Loucy (cell line): ENCODE results near the gene ZDHHC14.

Source experiments
- H2AFZ ChIP-seq: fragments of 200-600 bp; sonication (generic); 2 replicates; pipeline ENCODE4 v1.6.0; 2016; ENCODE audit warnings: antibody characterized with exemption, mild to moderate bottlenecking, low read length, moderate library complexity
- H3F3A ChIP-seq: fragments of 200-600 bp; 2 replicates; pipeline ENCODE4 v1.6.0; 2016; ENCODE audit warnings: antibody characterized with exemption, low read depth, mild to moderate bottlenecking
- H3K27me3 ChIP-seq: fragments of 200-600 bp; sonication (generic); 2 replicates; pipeline ENCODE4 v1.6.1; 2014; ENCODE audit warnings: low read length, mild to moderate bottlenecking; ENCODE audit not compliant: insufficient read depth, poor library complexity, severe bottlenecking
- H3K36me3 ChIP-seq: fragments of 200-600 bp; sonication (generic); 2 replicates; pipeline ENCODE4 v1.6.1; 2016; ENCODE audit warnings: low read length; ENCODE audit not compliant: insufficient read depth
- H3K4me1 ChIP-seq: fragments of 200-600 bp; sonication (generic); 2 replicates; pipeline ENCODE4 v1.5.1; 2014; ENCODE audit warnings: low read length, mild to moderate bottlenecking; ENCODE audit not compliant: insufficient read depth, poor library complexity, severe bottlenecking
- H3K4me2 ChIP-seq: fragments of 200-600 bp; sonication (generic); 2 replicates; pipeline ENCODE4 v1.6.0; 2014; ENCODE audit warnings: antibody characterized with exemption, low read length, low read depth, mild to moderate bottlenecking; ENCODE audit not compliant: poor library complexity, severe bottlenecking
- H3K4me3 ChIP-seq: fragments of 200-600 bp; sonication (generic); 2 replicates; pipeline ENCODE4 v1.5.1; 2014; ENCODE audit warnings: low read length, mild to moderate bottlenecking, mixed read lengths; ENCODE audit not compliant: poor library complexity, severe bottlenecking
- H3K79me2 ChIP-seq: fragments of 200-600 bp; sonication (generic); 2 replicates; pipeline ENCODE4 v1.6.1; 2014; ENCODE audit warnings: low read length; ENCODE audit not compliant: insufficient read depth
- H3K9ac ChIP-seq: fragments of 200-600 bp; sonication (generic); 2 replicates; pipeline ENCODE4 v1.6.0; 2014; ENCODE audit warnings: mild to moderate bottlenecking, low read depth, low read length, moderate library complexity; ENCODE audit not compliant: poor library complexity, severe bottlenecking
- H3K9me2 ChIP-seq: fragments of 200-600 bp; sonication (generic); replicated peaks from 2 replicates; pipeline ENCODE4 v1.6.1; 2016; ENCODE audit warnings: low read depth, low read length, mixed read lengths
- H3K9me3 ChIP-seq: fragments of 200-600 bp; sonication (generic); 2 replicates; pipeline ENCODE4 v1.6.1; 2014; ENCODE audit warnings: mild to moderate bottlenecking, antibody characterized with exemption, low read length, low read depth; ENCODE audit not compliant: insufficient read depth
- H4K20me1 ChIP-seq: fragments of 200-600 bp; sonication (generic); 2 replicates; pipeline ENCODE4 v1.6.0; 2014; ENCODE audit warnings: antibody characterized with exemption, low read length, mild to moderate bottlenecking; ENCODE audit not compliant: insufficient read depth, poor library complexity, severe bottlenecking
- EZH2phosphoT487 ChIP-seq: fragments of 200-600 bp; IDR thresholded peaks from 2 replicates; pipeline ENCODE4 v1.6.1; 2018; ENCODE audit warnings: antibody characterized with exemption, mild to moderate bottlenecking, moderate library complexity, borderline replicate concordance
- TF ChIP-seq, protein P1 (sequence below): fragments of 200-600 bp; sonication (generic); conservative IDR thresholded peaks from 2 replicates; pipeline ENCODE4 v1.5.1; 2014; ENCODE audit warnings: mild to moderate bottlenecking, antibody characterized with exemption, low read length

ZDHHC14 gene

DNA sequence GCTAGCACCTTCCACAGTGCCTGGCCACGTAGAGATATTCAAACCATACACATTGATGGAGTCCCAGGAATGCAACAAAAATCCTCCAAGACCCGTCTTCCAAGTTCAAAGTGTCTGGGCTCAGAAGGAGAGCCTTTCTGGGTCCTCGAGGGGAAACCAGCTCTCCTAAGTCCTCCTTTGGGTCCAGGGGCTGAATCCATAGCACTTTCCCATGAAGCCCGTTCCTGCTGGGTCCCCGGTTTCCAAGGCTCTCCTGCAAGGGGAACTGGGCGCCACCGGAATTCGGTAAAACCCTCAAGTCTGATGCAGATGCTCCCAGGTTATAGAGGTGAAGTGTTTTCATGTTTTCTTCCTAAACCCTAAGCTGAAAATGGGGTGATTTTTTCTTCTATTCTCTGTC is 340.8 kb downstream of the ZDHHC14 start:
- Histone ChIP-seq H3K79me2 (no peaks in the 10 kb centered on the region), H3K9me3 (no peaks in the 10 kb centered on the region; the same call in 1 of the 2 replicates), H3K4me2 (no peak overlapping the region), H3K27me3 (no peaks in the 10 kb centered on the region), H3K4me1 (no peaks in the 10 kb centered on the region), H3K9ac (no peak overlapping the region), H2AFZ (no peak overlapping the region), H3K4me3 (no peak overlapping the region), H4K20me1 (no peaks in the 10 kb centered on the region), H3K9me2 (no peaks in the 10 kb centered on the region), H3K36me3 (no peaks in the 10 kb centered on the region), H3F3A (no peaks in the 10 kb centered on the region)
- no peak for TF ChIP-seq EZH2phosphoT487
- TF ChIP-seq, protein P1, sequence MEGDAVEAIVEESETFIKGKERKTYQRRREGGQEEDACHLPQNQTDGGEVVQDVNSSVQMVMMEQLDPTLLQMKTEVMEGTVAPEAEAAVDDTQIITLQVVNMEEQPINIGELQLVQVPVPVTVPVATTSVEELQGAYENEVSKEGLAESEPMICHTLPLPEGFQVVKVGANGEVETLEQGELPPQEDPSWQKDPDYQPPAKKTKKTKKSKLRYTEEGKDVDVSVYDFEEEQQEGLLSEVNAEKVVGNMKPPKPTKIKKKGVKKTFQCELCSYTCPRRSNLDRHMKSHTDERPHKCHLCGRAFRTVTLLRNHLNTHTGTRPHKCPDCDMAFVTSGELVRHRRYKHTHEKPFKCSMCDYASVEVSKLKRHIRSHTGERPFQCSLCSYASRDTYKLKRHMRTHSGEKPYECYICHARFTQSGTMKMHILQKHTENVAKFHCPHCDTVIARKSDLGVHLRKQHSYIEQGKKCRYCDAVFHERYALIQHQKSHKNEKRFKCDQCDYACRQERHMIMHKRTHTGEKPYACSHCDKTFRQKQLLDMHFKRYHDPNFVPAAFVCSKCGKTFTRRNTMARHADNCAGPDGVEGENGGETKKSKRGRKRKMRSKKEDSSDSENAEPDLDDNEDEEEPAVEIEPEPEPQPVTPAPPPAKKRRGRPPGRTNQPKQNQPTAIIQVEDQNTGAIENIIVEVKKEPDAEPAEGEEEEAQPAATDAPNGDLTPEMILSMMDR, result no peak

DNA sequence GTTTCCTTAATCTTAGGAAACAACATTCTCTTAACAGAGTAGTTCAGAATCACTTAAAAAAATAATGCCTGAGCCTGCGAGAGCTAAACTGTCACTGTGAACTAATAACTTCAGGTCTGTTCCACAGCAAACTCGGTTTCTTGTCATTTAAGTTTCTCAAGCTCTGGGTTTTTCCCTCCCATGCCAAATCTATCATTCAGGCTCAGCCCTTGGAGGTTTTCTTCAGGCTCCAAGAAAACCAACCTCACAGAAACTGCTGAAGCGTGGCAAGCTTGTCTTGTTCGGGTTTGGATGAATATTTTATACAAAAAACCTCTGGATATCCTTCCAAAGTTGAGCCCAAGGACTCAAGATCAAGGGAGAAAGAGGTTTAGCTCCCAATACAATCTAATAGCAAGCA is 342.4 kb downstream of the ZDHHC14 start:
- Histone ChIP-seq H3K4me1 (no peaks in the 10 kb centered on the region), H3K4me2 (no peak overlapping the region), H3K36me3 (no peaks in the 10 kb centered on the region), H3K79me2 (no peaks in the 10 kb centered on the region), H2AFZ (no peak overlapping the region), H3K9me2 (no peaks in the 10 kb centered on the region), H3K4me3 (no peak overlapping the region), H3K27me3 (no peaks in the 10 kb centered on the region), H3F3A (no peaks in the 10 kb centered on the region), H3K9me3 (no peaks in the 10 kb centered on the region; the same call in 1 of the 2 replicates), H4K20me1 (no peaks in the 10 kb centered on the region), H3K9ac (no peak overlapping the region)
- TF ChIP-seq EZH2phosphoT487, result no peak
- TF ChIP-seq, protein P1, result no peak

DNA sequence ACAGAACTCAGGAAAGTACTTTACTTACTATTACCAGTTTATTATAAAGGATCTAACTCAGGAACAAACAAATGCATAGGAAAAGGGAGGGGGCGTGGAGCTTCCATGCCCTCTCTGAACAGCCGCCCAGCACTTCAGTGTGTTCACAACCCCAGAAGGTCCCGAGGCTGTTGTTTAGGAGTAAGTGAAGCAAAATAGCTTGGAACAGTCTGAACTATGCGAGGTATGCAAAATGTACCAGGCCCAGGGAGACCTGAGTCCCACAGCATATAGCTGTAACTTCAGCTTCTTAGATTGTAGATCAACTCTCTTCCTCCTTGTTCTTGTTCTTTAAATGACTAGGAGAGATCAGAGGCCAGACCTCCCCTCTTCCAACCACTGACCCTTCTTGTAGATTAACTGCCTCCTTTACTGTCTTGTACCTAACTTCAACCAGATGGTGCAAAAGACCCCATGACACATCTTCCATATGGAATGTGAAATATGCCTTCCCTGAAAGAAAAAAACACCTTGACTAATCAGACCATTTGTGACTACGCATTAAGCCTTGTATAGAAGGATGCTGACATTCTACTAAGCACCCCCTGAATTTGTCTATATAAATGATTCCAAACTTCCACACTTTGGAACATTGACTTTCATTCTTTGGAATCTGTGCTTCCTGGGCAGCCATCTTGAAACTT is 343.3 kb downstream of the ZDHHC14 start:
- no peaks in the 10 kb centered on the region for H3K9me2 ChIP-seq
- no peak overlapping the region for H3K4me3 ChIP-seq
- H3K4me1 ChIP-seq, result no peaks in the 10 kb centered on the region
- no peaks in the 10 kb centered on the region for H3F3A ChIP-seq
- no peaks in the 10 kb centered on the region for H3K36me3 ChIP-seq
- TF ChIP-seq, protein P1, result no peak
- TF ChIP-seq EZH2phosphoT487, result no peak
- no peaks in the 10 kb centered on the region for H3K79me2 ChIP-seq
- H2AFZ ChIP-seq, result no peak overlapping the region
- H3K9ac ChIP-seq, result no peak overlapping the region
- H3K4me2 ChIP-seq, result no peak overlapping the region
- no peaks in the 10 kb centered on the region for H3K27me3 ChIP-seq
- H3K9me3 ChIP-seq, result no peaks in the 10 kb centered on the region; the same call in 1 of the 2 replicates
- no peaks in the 10 kb centered on the region for H4K20me1 ChIP-seq
